ENCODE results near the gene ACSL1. TPM values are rescaled to one million over a fixed set of nuclear protein-coding genes. Genes with fewer than 3 reads are reported as not detected.

Gene ACSL1
- total and polyA plus RNA-seq, 2 donors (not counting 3 experiments of a cell fraction or from before 2014, with no cell fraction given) = 7.3 to 17.7 TPM

DNA sequence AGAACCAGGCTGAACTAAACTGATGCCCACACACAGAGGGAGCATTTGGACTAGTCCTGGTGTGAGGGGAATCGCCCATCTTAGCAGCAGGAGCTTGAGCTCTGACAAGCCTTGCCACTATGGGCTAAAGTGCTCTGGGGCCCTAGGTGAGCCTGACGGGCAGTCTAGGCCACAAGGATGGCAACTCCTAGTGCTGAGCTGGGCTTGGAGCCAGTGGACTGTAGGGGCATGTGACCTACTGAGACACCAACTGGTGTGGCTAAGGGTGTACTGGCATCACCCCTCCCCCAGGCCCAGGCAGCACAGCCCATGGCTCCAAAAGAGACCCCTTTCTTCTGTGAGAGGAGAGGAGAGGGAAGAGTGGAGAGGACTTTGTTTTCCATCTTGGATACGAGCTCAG, 106.4 kb downstream of the ACSL1 start:
- H3K36me3 ChIP-seq (ENCODE audit: control insufficient read depth in 2 of 2, extremely low read depth in 1 of 2, insufficient read depth in 2 of 2, low read length in 2 of 2) = peaks cover 0 to 13% of the 10 kb centered on the region in 2 experiments
- no peak overlapping the region for H3K9ac ChIP-seq (replicated peaks; ENCODE audit: extremely low read depth, insufficient read depth, low read length)
- POLR2A ChIA-PET = no interaction called here
- H3K27me3 ChIP-seq (ENCODE audit: control insufficient read depth in 2 of 2, insufficient read depth in 2 of 2, low read length in 2 of 2) = no peaks in the 10 kb centered on the region
- H3K4me3 ChIP-seq (replicated peaks in 1 of 3; ENCODE audit: insufficient read depth in 1 of 3, low read depth in 1 of 3, low read length in 3 of 3) = no peak overlapping the region
- no peak overlapping the region for H3K4me2 ChIP-seq (ENCODE audit: insufficient read depth, low read length)
- H3K79me2 ChIP-seq (ENCODE audit: control insufficient read depth, insufficient read depth, low read length) = peaks cover 10% of the 10 kb centered on the region
- no peaks in the 10 kb centered on the region for H3K9me1 ChIP-seq (replicated peaks; ENCODE audit: control insufficient read depth, extremely low read depth, insufficient read depth, low read length)
- dilution Hi-C loops (cut with MboI; ENCODE audit: extremely low pct_ligation_motif_present, low sequenced_read_pairs) (no loop called here), intact Hi-C loops (cut with micrococcal nuclease) (no loop called here)
- no peak overlapping the region for H3K27ac ChIP-seq (ENCODE audit: insufficient read depth, low read depth, low read length)
- no peak overlapping the region for H2AFZ ChIP-seq (ENCODE audit: low read depth, low read length)
- no peak for TF ChIP-seq GATA2 (IDR thresholded peaks at IDR 0.05; ENCODE audit: insufficient read depth, insufficient read length, low read depth, low read length)
- no peak for TF ChIP-seq POLR2AphosphoS5 (IDR thresholded peaks at IDR 0.05; ENCODE audit: insufficient read depth, low read depth, low read length)
- no peak for TF ChIP-seq MYC (IDR thresholded peaks at IDR 0.05; ENCODE audit: low read depth, low read length)
- TF ChIP-seq, protein P1, sequence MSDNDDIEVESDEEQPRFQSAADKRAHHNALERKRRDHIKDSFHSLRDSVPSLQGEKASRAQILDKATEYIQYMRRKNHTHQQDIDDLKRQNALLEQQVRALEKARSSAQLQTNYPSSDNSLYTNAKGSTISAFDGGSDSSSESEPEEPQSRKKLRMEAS (IDR thresholded peaks at IDR 0.05; ENCODE audit: insufficient read depth, insufficient read length) = no peak
- no peak for TF ChIP-seq POLR2A (IDR thresholded peaks at IDR 0.05; ENCODE audit: low read depth, low read length)
- TF ChIP-seq, protein P2, sequence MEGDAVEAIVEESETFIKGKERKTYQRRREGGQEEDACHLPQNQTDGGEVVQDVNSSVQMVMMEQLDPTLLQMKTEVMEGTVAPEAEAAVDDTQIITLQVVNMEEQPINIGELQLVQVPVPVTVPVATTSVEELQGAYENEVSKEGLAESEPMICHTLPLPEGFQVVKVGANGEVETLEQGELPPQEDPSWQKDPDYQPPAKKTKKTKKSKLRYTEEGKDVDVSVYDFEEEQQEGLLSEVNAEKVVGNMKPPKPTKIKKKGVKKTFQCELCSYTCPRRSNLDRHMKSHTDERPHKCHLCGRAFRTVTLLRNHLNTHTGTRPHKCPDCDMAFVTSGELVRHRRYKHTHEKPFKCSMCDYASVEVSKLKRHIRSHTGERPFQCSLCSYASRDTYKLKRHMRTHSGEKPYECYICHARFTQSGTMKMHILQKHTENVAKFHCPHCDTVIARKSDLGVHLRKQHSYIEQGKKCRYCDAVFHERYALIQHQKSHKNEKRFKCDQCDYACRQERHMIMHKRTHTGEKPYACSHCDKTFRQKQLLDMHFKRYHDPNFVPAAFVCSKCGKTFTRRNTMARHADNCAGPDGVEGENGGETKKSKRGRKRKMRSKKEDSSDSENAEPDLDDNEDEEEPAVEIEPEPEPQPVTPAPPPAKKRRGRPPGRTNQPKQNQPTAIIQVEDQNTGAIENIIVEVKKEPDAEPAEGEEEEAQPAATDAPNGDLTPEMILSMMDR (IDR thresholded peaks at IDR 0.05; ENCODE audit: extremely low read depth in 1 of 2, insufficient read depth in 1 of 2, low read depth in 1 of 2, low read length in 2 of 2) = no peak
- TF ChIP-seq JUN (IDR thresholded peaks at IDR 0.05; ENCODE audit: borderline replicate concordance, insufficient read depth, insufficient read length, low read depth) = no peak
- TF ChIP-seq EZH2 (IDR thresholded peaks at IDR 0.05; ENCODE audit: borderline replicate concordance, low read depth, low read length, severe bottlenecking) = no peak
- no peak for TF ChIP-seq FOS (IDR thresholded peaks at IDR 0.05; ENCODE audit: borderline replicate concordance, insufficient read depth, low read length)
- H3K9me3 ChIP-seq (replicated peaks; ENCODE audit: control insufficient read depth, insufficient read depth, low read length) = no peaks in the 10 kb centered on the region
- no peaks in the 10 kb centered on the region for H3K4me1 ChIP-seq (ENCODE audit: control insufficient read depth, extremely low read depth, insufficient read depth, low read length)
- DNase-seq (ENCODE audit: low read depth, low spot score) = no peak
- H4K20me1 ChIP-seq (replicated peaks; ENCODE audit: control insufficient read depth, extremely low read depth, insufficient read depth, low read length) = no peaks in the 10 kb centered on the region
- CTCF ChIA-PET = interaction anchor here (1.3 kb wide), 1 partner anchor 15 kb away, joined by 4 read pairs; the partner anchor contains the start of gene CENPU
- FAIRE-seq = no peak
- BruUV-seq (replicated peaks) = no TSS peak

Measured in endothelial cell of umbilical vein (primary cell).